ENCODE data around the gene DOCK1.

The DOCK1 gene

DNA sequence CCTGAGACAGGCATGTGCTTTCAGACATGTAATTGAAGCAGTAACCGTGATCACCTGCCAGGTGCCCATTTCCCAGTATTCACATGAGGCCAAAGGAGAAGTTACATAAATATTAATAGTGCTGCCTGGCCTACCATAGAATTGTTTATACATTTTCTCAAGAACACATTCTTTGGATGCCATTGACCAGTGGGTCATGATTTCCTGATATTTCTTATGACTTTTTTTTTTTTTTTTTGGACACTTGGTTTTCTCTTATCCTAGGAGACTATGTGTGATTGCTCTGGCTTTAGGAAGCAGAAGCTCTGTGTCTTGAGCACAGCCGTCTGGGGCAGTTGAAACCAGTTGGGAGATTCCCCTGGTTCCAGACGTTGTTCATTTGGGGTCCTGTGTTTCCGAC lies 500.0 kb downstream of the DOCK1 start:
- TF ChIP-seq, protein P1, sequence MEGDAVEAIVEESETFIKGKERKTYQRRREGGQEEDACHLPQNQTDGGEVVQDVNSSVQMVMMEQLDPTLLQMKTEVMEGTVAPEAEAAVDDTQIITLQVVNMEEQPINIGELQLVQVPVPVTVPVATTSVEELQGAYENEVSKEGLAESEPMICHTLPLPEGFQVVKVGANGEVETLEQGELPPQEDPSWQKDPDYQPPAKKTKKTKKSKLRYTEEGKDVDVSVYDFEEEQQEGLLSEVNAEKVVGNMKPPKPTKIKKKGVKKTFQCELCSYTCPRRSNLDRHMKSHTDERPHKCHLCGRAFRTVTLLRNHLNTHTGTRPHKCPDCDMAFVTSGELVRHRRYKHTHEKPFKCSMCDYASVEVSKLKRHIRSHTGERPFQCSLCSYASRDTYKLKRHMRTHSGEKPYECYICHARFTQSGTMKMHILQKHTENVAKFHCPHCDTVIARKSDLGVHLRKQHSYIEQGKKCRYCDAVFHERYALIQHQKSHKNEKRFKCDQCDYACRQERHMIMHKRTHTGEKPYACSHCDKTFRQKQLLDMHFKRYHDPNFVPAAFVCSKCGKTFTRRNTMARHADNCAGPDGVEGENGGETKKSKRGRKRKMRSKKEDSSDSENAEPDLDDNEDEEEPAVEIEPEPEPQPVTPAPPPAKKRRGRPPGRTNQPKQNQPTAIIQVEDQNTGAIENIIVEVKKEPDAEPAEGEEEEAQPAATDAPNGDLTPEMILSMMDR (IDR thresholded peaks at IDR 0.05; ENCODE audit: control insufficient read depth, insufficient read depth, low read depth, low read length, missing control alignments): no peak

DNA sequence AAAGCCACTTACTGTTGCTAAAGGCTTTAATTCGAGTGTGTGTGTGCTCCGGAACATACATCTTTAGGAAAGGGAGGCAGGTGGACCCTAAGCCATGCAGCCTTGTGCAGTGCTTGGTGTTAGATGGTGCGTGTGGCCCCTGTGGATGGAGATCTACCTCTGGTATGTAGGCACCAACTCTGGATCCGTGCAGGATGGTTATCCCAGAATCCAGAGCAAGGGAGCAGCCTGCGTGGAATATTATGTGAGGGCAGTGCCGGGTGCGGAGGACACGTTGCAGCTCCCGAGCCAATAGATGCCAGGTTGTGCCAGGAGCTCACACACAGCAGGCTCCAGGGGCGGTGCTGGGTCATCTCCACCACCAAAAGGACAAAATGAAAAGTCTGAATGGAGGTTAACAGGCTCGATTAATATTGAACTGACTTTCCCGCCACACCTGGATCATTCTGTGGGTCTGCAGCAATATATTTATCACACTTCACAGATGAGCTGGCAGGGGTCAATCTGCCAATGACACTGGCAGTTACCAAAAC lies 500.9 kb downstream of the DOCK1 start:
- TF ChIP-seq, protein P1 (IDR thresholded peaks at IDR 0.05; ENCODE audit: control insufficient read depth, insufficient read depth, low read depth, low read length, missing control alignments): no peak
- H3K4me3 ChIP-seq (ENCODE audit: control insufficient read depth, low read depth, low read length): no peak overlapping the region
- no peak for DNase-seq (ENCODE audit: low read depth)

More for the DNA sequence above, 500.0 kb downstream of the DOCK1 start:
- H3K4me3 ChIP-seq (ENCODE audit: control insufficient read depth, low read depth, low read length): no peak overlapping the region
- DNase-seq (ENCODE audit: low read depth): peak; percentile 27

DNA sequence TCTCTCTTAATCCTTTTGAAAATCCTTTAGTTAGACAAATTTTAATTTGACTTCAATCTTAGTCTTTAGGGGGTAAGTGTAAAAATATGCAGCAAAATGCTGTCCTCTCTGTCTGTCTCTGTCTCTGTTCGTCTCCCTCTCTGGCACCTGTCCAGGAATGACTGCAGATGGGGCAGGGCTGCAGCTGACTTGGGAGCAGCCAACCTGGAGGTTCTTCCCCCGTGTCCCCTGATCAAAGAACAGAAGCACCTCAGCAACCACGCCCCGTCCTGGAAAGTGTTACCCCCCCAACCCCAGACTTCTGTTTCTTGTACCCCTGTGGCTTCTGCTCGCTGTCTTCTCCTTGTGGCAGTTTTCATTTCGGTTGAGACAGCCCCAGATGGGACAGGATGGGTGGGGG lies 502.3 kb downstream of the DOCK1 start:
- no peak for DNase-seq (ENCODE audit: low read depth)
- no peak overlapping the region for H3K4me3 ChIP-seq (ENCODE audit: control insufficient read depth, low read depth, low read length)
- TF ChIP-seq, protein P1 (IDR thresholded peaks at IDR 0.05; ENCODE audit: control insufficient read depth, insufficient read depth, low read depth, low read length, missing control alignments): no peak

DNA sequence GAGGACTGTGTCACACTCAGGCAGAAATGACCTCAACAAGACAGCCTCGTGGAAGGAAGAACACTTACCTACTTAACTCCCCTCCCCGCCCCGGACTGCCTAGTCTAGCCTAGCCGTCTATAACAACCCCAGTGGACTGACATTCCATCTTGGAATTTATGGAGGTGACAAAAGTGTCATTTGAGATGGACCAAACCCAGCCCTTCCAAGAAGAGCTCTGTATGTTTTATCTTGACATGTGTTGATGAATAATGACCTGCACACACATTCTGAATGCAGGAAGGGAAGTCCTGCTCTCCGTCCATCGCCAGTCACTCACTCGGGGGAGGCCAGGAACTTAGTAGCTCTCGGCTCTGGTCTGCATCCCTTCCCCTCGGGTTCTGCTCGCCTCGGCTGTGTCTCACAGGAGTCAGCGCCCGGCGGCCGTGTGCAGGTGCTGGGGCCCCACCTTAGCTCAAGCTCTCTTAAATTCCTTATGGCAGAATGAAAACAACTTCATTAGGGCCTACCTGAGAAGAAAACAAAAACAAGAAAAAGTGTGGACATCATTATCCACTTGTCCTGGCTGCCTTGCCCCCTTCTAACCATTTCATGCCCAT lies 503.0 kb downstream of the DOCK1 start:
- no peak overlapping the region for H3K4me3 ChIP-seq (ENCODE audit: control insufficient read depth, low read depth, low read length)

DNA sequence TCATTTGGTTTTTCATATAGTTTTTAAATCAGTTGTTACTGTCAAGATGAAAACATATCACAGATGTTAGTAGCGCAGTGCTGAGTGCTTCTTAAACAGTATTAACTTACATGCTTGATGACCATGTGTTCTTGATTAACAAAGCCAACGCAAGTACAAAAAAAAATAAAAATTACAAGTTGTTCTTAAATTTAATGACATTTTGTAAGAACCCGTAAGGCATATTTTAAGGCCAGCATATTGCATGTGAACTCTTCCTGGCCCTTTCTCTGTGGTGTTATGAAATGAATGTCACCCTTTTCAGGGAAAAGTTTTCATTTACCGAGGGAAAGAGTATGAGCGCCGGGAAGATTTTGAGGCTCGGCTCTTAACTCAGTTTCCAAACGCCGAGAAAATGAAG lies 503.5 kb downstream of the DOCK1 start:
- H3K4me3 ChIP-seq (ENCODE audit: control insufficient read depth, low read depth, low read length): no peak overlapping the region
- TF ChIP-seq, protein P1 (IDR thresholded peaks at IDR 0.05; ENCODE audit: control insufficient read depth, insufficient read depth, low read depth, low read length, missing control alignments): no peak
- DNase-seq (ENCODE audit: low read depth): peak; percentile 62

More for the DNA sequence above, 503.0 kb downstream of the DOCK1 start:
- DNase-seq (ENCODE audit: low read depth): no peak
- TF ChIP-seq, protein P1 (IDR thresholded peaks at IDR 0.05; ENCODE audit: control insufficient read depth, insufficient read depth, low read depth, low read length, missing control alignments): no peak

DNA sequence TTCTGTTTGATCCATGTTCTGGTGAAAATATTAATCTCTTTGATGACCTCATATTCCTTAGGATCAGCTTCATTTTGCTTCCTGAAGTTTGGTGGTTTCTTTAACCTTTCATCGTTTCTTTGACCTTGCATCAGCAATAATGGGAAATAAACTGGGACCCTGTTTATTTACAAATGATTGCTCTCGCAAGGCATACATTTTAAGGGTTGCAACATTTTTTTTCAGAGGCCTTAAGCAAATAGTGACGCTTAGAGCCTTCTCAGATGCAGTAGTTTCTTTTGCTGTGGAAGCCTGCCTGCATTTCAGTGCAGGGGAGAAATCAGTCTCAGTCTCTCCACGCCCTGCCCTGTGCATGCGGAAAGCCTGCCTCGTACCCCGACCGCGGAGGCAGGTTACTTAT lies 504.8 kb downstream of the DOCK1 start:
- no peak overlapping the region for H3K4me3 ChIP-seq (ENCODE audit: control insufficient read depth, low read depth, low read length)
- TF ChIP-seq, protein P1 (IDR thresholded peaks at IDR 0.05; ENCODE audit: control insufficient read depth, insufficient read depth, low read depth, low read length, missing control alignments): no peak
- no peak for DNase-seq (ENCODE audit: low read depth)
